IPS-NIHi7 (cell line): Measurements from ENCODE around the gene NOL7.

Experiments
- DNase-seq: peaks from one replicate; pipeline ENCODE4 v3.0.0; 2012; ENCODE audit warnings: mixed read lengths; ENCODE audit errors: extremely low spot score

NOL7 gene

GRCh38 chr6:13654496-13654895 lies 39.4 kb downstream of the NOL7 start:
- DNase-seq, result no peak

DNA sequence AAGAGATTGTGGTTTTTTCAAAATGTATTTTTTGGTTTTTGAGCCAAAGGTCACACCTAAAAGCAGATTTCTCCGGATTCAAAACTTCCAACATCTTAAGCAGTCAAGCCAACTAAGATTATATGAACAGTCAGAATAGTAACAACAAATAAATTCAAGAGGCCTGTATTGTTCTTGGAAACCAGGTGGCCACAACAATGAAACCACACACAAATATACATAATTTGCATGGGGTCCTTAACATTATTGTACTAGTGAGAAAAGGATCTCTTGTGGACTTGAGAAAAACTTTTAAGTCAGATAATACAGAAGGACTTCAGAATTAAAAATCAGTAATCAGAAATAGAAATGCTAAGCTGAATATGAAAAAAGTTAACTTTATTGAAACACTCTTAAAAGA lies 40.6 kb downstream of the NOL7 start:
- no peak for DNase-seq

DNA sequence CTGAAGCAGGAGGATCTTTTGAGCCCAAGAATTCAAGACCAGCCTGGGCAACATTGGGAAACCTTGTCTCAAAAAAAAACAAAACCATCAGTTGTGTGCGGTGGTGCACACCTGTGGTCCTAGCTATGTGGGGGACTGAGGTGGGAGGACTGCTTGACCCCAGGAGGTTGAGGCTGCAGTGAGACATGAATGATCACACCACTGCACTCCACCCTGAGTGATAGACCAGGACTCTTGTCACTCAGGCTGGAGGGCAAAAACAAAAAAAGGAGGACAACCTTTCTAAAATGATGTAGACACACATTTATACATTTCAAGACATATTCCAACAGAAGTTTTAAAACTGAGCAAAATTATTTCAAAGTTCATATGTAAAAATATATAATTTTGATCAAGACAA lies 45.1 kb downstream of the NOL7 start:
- DNase-seq, result no peak

GRCh38 chr6:13660893-13661292 lies 45.8 kb downstream of the NOL7 start:
- DNase-seq, result no peak

DNA sequence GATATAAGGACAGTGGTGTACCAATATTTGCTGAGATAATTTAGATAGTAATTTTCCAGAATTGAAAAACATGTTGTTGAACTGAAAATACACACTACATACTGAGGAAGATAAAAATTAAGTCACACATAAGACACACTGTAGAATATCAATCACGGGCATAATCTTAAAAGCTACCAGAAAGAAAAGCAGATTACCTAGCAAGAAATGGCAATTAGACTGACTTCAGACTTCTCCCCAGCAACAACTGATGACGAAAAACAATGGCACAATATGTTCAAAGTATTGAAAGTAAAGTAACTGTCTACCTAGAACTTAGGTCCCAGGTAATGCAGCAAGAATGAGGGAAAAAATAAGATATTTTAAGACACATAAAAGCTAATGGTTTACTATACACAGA lies 46.5 kb downstream of the NOL7 start:
- no peak for DNase-seq

DNA sequence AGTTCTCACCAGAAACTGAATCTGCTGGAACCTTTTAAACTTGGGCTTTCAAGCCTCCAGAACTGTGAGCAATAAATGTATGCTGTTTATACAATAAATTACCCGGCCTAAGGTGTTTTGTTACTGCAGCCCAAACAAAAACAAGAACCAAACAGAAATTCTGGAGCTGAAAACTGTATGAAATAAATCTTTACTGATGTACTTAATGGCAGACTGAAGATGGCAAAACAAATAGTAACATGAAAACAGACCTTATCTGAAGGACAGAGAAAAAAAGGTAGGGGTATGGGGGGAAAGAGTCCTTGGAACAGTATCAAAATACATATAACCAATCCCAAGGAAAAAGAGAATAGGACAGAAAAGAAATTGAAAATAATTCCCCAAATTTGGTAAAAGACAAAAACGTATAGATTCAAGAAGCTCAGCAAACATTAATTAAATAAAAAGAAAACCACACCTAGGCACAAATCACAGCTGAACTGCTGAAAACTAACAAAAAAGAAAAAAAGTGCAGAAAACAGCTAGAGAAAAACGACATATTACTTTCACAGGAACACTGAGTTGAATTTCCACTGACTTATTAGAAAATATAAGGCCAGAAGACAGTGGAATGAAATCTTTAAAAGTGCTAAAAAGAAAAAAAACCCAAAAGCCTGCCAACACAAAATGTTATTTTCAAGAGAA lies 47.7 kb downstream of the NOL7 start:
- no peak for DNase-seq

DNA sequence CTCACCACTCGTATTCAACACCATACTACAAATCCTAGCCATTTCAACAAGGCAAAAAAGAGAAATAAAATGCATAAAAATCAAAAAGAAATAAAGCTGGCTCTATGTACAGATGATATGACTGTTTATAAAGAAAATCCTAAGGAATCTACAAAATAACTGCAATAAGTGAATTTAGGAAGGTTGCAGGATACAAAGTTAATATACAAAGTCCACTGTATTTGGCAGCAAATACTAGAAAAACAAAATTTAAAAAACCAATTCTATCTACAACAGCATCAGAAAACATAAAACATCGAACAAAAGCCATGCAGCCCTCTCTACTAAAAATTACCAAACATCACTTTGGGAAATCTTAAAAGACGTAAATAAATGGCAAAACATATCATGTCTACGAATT lies 48.9 kb downstream of the NOL7 start:
- DNase-seq, result no peak

- DNase-seq, result no peak
Observed at GRCh38 chr6:13664703-13665352, 49.7 kb downstream of the NOL7 start.

GRCh38 chr6:13666194-13667105 lies 51.3 kb downstream of the NOL7 start:
- DNase-seq, result no peak

GRCh38 chr6:13667655-13668054 lies 52.5 kb downstream of the NOL7 start:
- DNase-seq, result no peak

- DNase-seq, result no peak
Observed at GRCh38 chr6:13668291-13668928, 53.3 kb downstream of the NOL7 start.

DNA sequence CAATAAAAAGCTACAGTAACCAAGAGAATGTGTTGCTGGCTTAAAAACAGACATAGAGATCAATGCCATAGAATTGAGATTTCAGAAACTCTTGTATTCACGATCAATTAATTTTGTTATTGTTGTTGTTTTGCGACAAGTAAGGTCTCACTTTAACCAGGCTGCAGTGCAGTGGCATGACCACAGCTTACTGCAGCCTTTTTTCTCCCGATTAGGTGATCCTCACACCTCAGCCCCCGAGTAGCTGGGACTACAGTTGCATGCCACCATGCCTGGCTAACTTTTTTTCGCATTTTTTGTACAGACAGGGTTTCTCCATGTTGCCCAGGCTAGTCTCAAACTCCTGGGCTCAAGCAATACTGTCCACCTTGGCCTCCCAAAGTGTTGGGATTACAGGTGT lies 54.3 kb downstream of the NOL7 start:
- DNase-seq, result no peak
